Gastroesophageal sphincter (tissue), 3 donors: ENCODE measurements around the gene KASH5.

ENCODE experiments used
- POLR2A ChIP-seq, 2 donors: fragments of 450-650 bp; IDR thresholded peaks; one replicate each; pipeline ENCODE4 v1.6.1; 2017; ENCODE audit warnings: antibody characterized with exemption in 2 of 2, mild to moderate bottlenecking in 2 of 2, moderate library complexity in 1 of 2
- POLR2AphosphoS5 ChIP-seq: sonication (generic); formaldehyde crosslinking; IDR thresholded peaks from one replicate; pipeline ENCODE4 v1.6.1; 2017; ENCODE audit warnings: antibody characterized with exemption
- TF ChIP-seq, protein P1 (sequence below), 4 experiments: fragments of 200-600 bp in 2 of 4; fragments of 450-650 bp in 2 of 4; sonication (generic) in 1 of 4; IDR thresholded peaks; one replicate each; pipeline ENCODE4 v1.5.1; 2017 to 2019; ENCODE audit warnings: antibody characterized with exemption in 4 of 4, mild to moderate bottlenecking in 2 of 4, moderate library complexity in 2 of 4

DNA sequence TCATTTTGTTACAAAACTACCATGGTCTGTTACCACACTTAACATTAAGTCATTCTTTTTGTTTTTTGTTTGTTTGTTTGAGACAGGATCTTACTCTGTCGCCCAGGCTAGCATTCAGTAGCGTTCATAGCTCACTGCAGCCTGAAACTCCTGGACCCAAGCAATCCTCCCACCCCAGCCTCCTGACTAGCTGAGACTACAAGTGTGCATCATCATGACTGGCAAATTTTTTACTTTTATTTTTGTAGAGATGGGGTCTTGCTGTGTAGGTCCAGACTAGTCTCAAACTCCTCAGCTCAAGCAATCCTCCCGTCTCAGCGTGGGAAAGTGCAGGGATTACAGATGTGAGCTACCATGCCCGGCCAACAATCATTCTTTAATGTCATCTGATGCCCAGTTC, 68.3 kb downstream of the KASH5 start:
- TF ChIP-seq POLR2A (IDR thresholded peaks at IDR 0.05), result no peak
- TF ChIP-seq POLR2AphosphoS5, result no peak
- TF ChIP-seq, protein P1, sequence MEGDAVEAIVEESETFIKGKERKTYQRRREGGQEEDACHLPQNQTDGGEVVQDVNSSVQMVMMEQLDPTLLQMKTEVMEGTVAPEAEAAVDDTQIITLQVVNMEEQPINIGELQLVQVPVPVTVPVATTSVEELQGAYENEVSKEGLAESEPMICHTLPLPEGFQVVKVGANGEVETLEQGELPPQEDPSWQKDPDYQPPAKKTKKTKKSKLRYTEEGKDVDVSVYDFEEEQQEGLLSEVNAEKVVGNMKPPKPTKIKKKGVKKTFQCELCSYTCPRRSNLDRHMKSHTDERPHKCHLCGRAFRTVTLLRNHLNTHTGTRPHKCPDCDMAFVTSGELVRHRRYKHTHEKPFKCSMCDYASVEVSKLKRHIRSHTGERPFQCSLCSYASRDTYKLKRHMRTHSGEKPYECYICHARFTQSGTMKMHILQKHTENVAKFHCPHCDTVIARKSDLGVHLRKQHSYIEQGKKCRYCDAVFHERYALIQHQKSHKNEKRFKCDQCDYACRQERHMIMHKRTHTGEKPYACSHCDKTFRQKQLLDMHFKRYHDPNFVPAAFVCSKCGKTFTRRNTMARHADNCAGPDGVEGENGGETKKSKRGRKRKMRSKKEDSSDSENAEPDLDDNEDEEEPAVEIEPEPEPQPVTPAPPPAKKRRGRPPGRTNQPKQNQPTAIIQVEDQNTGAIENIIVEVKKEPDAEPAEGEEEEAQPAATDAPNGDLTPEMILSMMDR (IDR thresholded peaks at IDR 0.05), result no peak
